CD4-positive, alpha-beta T cell (primary cell): ENCODE results near the gene SLC5A5. TPM values are rescaled to one million over a fixed set of nuclear protein-coding genes. Genes with fewer than 3 reads are reported as not detected.

Experiments used
- ATAC-seq: fragments of 200-7000 bp; cut with Tn5 transposase; one replicate; pipeline ENCODE4 v1.10.0; 2022; ENCODE audit warnings: mild to moderate bottlenecking; ENCODE audit not compliant: poor library complexity
- CTCF ChIA-PET: fragments of 350-600 bp; sonication (Branson Sonifier 250); formaldehyde crosslinking; loops from one replicate; lab custom pipeline; 2021; ENCODE audit warnings: antibody characterized with exemption, inconsistent platforms; lab: Charles Lee
- POLR2A ChIA-PET: fragments of 350-600 bp; sonication (Branson Sonifier 250); formaldehyde crosslinking; loops from one replicate; lab custom pipeline; 2021; ENCODE audit warnings: antibody characterized with exemption, inconsistent platforms; lab: Charles Lee
- DNase-seq, 14 experiments: peaks; one replicate each; pipeline ENCODE4 v3.0.0-alpha.2; 2013 to 2020; ENCODE audit warnings: mixed read lengths in 2 of 14
- H3K27ac ChIP-seq, 2 donors: one replicate each; pipeline versions ENCODE4 v1.5.1 to v1.7.0; 2013; ENCODE audit warnings: low read length in 2 of 2, low read depth in 1 of 2, mild to moderate bottlenecking in 1 of 2
- H3K27me3 ChIP-seq, 2 experiments: 1 replicate in 1 of 2; 2 replicates in 1 of 2; pipeline versions ENCODE4 v1.6.1 to v1.7.0; 2013; ENCODE audit warnings: low read length in 2 of 2, control low read depth in 1 of 2, mild to moderate bottlenecking in 1 of 2, moderate library complexity in 1 of 2; ENCODE audit not compliant: insufficient read depth in 2 of 2, control insufficient read depth in 1 of 2
- H3K36me3 ChIP-seq: one replicate; pipeline ENCODE4 v1.6.1; 2013; ENCODE audit warnings: low read length, control low read depth; ENCODE audit not compliant: insufficient read depth
- H3K4me1 ChIP-seq: one replicate; pipeline ENCODE4 v1.6.1; 2013; ENCODE audit warnings: low read length, control low read depth; ENCODE audit not compliant: insufficient read depth
- H3K4me3 ChIP-seq: one replicate; pipeline ENCODE4 v1.5.1; 2013; ENCODE audit warnings: mild to moderate bottlenecking, low read length, moderate library complexity
- H3K9me3 ChIP-seq, 2 experiments: 1 replicate in 1 of 2; 2 replicates in 1 of 2; pipeline versions ENCODE4 v1.6.1 to v1.7.0; 2013; ENCODE audit warnings: low read length in 2 of 2, mild to moderate bottlenecking in 2 of 2, control low read depth in 1 of 2, moderate library complexity in 1 of 2; ENCODE audit not compliant: control insufficient read depth in 1 of 2, insufficient read depth in 1 of 2
- H3K27ac Mint-ChIP-seq: one replicate; pipeline ENCODE4 v1.8.0; 2020; ENCODE audit warnings: mixed read lengths
- H3K27me3 Mint-ChIP-seq: one replicate; pipeline ENCODE4 v1.8.0; 2021; ENCODE audit warnings: mixed read lengths
- H3K36me3 Mint-ChIP-seq: one replicate; pipeline ENCODE4 v1.8.0; 2021; ENCODE audit warnings: low read depth, mixed read lengths
- H3K4me1 Mint-ChIP-seq: one replicate; pipeline ENCODE4 v1.8.0; 2021; ENCODE audit warnings: low read depth, mixed read lengths
- H3K4me3 Mint-ChIP-seq: one replicate; pipeline ENCODE4 v1.8.0; 2020; ENCODE audit warnings: mild to moderate bottlenecking, mixed read lengths
- H3K9me3 Mint-ChIP-seq: one replicate; pipeline ENCODE4 v1.8.0; 2020; ENCODE audit warnings: mixed read lengths
- intact Hi-C, 2 experiments: fragments of 100-400 bp; cut with DNase I in 1 of 2; cut with micrococcal nuclease in 1 of 2; formaldehyde crosslinking; loops; one replicate each; pipeline versions ENCODE4 v1.15.1 to v1.9.0; 2023 to 2025; cut with DNase I, micrococcal nuclease
- total RNA-seq, 174 experiments: library from RNA in 2 of 174; stranded (reverse) in 2 of 174; gene quantifications; one replicate each; pipeline ENCODE4 v1.2.3 and lab custom pipeline; 2021 to 2026
- TF ChIP-seq, protein P1 (sequence below): fragments of 200-600 bp; IDR thresholded peaks from one replicate; pipeline ENCODE4 v1.8.0; 2022; ENCODE audit warnings: antibody characterized with exemption, mild to moderate bottlenecking

SLC5A5 gene
- total RNA-seq, 2 experiments from 2014 or later = 1.6 TPM

DNA sequence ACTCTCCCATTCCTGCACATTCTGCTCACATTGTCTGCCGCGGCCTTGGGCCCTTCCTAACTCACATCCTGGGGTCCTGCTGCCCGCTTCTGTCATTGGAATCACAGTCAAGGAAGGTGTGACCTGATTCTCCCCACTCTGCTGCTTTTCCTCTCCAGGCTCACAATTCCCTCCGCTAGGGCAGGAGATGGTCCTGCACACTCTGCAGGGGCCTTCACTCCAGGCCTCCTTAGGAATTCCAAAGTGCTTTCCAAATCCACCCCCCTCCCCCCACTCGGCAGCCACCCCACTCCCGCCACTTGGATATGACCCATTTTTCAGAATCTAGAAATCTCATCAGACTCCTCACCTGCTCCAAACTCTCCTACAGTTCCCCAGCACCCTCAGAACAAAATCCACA, 3.1 kb upstream of the SLC5A5 start:
- H3K9me3 ChIP-seq = no peaks in the 10 kb centered on the region
- H3K4me3 ChIP-seq = no peak overlapping the region
- peaks cover 28% of the 10 kb centered on the region for H3K4me1 ChIP-seq
- H3K27me3 ChIP-seq = no peaks in the 10 kb centered on the region
- Mint-ChIP-seq H3K4me3 (no peak overlapping the region), H3K27me3 (no peaks in the 10 kb centered on the region), H3K9me3 (no peaks in the 10 kb centered on the region), H3K27ac (no peak overlapping the region), H3K4me1 (peaks cover 12% of the 10 kb centered on the region), H3K36me3 (peaks cover 21% of the 10 kb centered on the region)
- intact Hi-C loops = no loop called here
- no peak for DNase-seq
- peaks cover 18% of the 10 kb centered on the region for H3K36me3 ChIP-seq
- POLR2A ChIA-PET = no interaction called here
- TF ChIP-seq, protein P1, sequence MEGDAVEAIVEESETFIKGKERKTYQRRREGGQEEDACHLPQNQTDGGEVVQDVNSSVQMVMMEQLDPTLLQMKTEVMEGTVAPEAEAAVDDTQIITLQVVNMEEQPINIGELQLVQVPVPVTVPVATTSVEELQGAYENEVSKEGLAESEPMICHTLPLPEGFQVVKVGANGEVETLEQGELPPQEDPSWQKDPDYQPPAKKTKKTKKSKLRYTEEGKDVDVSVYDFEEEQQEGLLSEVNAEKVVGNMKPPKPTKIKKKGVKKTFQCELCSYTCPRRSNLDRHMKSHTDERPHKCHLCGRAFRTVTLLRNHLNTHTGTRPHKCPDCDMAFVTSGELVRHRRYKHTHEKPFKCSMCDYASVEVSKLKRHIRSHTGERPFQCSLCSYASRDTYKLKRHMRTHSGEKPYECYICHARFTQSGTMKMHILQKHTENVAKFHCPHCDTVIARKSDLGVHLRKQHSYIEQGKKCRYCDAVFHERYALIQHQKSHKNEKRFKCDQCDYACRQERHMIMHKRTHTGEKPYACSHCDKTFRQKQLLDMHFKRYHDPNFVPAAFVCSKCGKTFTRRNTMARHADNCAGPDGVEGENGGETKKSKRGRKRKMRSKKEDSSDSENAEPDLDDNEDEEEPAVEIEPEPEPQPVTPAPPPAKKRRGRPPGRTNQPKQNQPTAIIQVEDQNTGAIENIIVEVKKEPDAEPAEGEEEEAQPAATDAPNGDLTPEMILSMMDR = no peak
- no peak for ATAC-seq
- CTCF ChIA-PET = interaction anchor here (1.2 kb wide), 1 partner anchor 9 kb away, joined by 3 read pairs; the partner anchor contains the start of gene RPL18A
- no peak overlapping the region for H3K27ac ChIP-seq

GRCh38 chr19:17869114-17869608, 2.6 kb upstream of the SLC5A5 start:
- no peak overlapping the region for H3K4me3 Mint-ChIP-seq
- DNase-seq = no peak
- Histone ChIP-seq H3K27me3 (no peaks in the 10 kb centered on the region), H3K36me3 (peaks cover 13% of the 10 kb centered on the region), H3K4me3 (no peak overlapping the region), H3K9me3 (no peaks in the 10 kb centered on the region), H3K27ac (no peak overlapping the region), H3K4me1 (peaks cover 33% of the 10 kb centered on the region)
- peaks cover 16% of the 10 kb centered on the region for H3K36me3 Mint-ChIP-seq
- TF ChIP-seq, protein P1 = no peak
- no peak for ATAC-seq
- H3K4me1 Mint-ChIP-seq = peaks cover 17% of the 10 kb centered on the region
- intact Hi-C loops = no loop called here
- no peak overlapping the region for H3K27ac Mint-ChIP-seq
- no peaks in the 10 kb centered on the region for H3K9me3 Mint-ChIP-seq
- ChIA-PET CTCF (interaction anchor here (1.2 to 1.4 kb wide), 2 partner anchors 9 to 63 kb away, joined by 3 to 8 read pairs; partner anchors contain the start of genes CCDC124 and RPL18A), POLR2A (interaction anchor here (4.3 kb wide), 1 partner anchor 9 kb away, joined by 57 read pairs; the partner anchor contains the start of gene RPL18A)
- no peaks in the 10 kb centered on the region for H3K27me3 Mint-ChIP-seq

- Histone ChIP-seq H3K36me3 (no peaks in the 10 kb centered on the region), H3K27me3 (no peaks in the 10 kb centered on the region), H3K4me1 (peaks cover 35% of the 10 kb centered on the region), H3K9me3 (no peaks in the 10 kb centered on the region), H3K4me3 (peak overlapping the region; percentile 58), H3K27ac (no peak overlapping the region)
- H3K9me3 Mint-ChIP-seq = no peaks in the 10 kb centered on the region
- peak overlapping the region; percentile 91 for H3K4me3 Mint-ChIP-seq
- H3K27ac Mint-ChIP-seq = peak overlapping the region; percentile 34
- CTCF ChIA-PET = interaction anchor here (0.6 to 4.2 kb wide), 6 partner anchors 12 to 1720 kb away, joined by 4 to 28 read pairs (median 4); partner anchors contain the start of genes CCDC124 and RPL18A
- no peaks in the 10 kb centered on the region for H3K27me3 Mint-ChIP-seq
- no peak for ATAC-seq
- TF ChIP-seq, protein P1 = no peak
- POLR2A ChIA-PET = interaction anchor here (0.7 to 4.3 kb wide), 6 partner anchors 11 to 129 kb away, joined by 3 to 57 read pairs (median 6); partner anchors contain the start of genes CCDC124, JAK3 and RPL18A
- intact Hi-C loops = loop anchor here in 1 of 2 experiments (2.0 kb wide), 1 partner anchor 62 kb away; the partner anchor contains the start of gene CCDC124
- H3K36me3 Mint-ChIP-seq = no peaks in the 10 kb centered on the region
- H3K4me1 Mint-ChIP-seq = peaks cover 19% of the 10 kb centered on the region
- DNase-seq = no peak
These were observed 490 bp upstream of the SLC5A5 start for GRCh38 chr19:17871032-17871877.
